GM19467 (cell line): ENCODE data around the gene NYAP1.
"Not testable (repeated sequence)": the region's sequence is repeated elsewhere in the genome, so short reads cannot be mapped to it uniquely, and the experiment has no call there.

Source experiments
- ATAC-seq: cut with Tn5 transposase; IDR thresholded peaks from one replicate; pipeline ENCODE4 v1.9.1; 2021; ENCODE audit warnings: mild to moderate bottlenecking, moderate library complexity; ENCODE audit not compliant: unreplicated experiment

NYAP1 gene

GRCh38 chr7:100540073-100540723, 56.5 kb downstream of the NYAP1 start:
- no peak for ATAC-seq

DNA sequence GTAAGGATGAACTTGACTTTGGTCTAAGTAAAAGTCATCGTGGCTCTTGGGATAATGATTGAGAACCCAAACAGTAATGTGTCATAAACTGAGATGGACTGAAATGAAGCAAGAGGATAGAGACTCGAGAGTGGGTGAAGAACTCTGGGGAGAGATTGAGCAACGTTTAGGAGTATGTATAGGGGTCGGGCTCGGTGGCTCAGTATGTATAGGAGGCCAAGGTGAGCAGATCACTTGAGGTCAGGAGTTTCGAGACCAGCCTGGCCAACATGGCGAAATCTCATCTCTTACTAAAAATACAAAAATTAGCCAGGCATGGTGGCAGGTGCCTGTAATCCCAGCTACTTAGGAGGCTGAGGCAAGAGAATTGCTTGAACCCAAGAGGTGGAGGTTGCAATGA, 57.6 kb downstream of the NYAP1 start:
- ATAC-seq, result not testable (repeated sequence)

- no peak for ATAC-seq
Measured at GRCh38 chr7:100543586-100543985, 59.9 kb downstream of the NYAP1 start.

GRCh38 chr7:100544386-100544785, 60.7 kb downstream of the NYAP1 start:
- ATAC-seq, result no peak
